GM21515 (cell line): ENCODE measurements around the gene TAF7.
A peak's percentile ranks its signal among the peaks of the same experiment; 100 is the strongest.
"Not testable (repeated sequence)": the region's sequence is repeated elsewhere in the genome, so short reads cannot be mapped to it uniquely, and the experiment has no call there.

Experiments
- ATAC-seq: cut with Tn5 transposase; IDR thresholded peaks from one replicate; pipeline ENCODE4 v1.9.1; 2021; ENCODE audit not compliant: unreplicated experiment

The TAF7 gene

GRCh38 chr5:141320225-141321169 lies at the start of gene TAF7:
TAF7 (minus strand) TSS chr5:141320784; CDS start chr5:141320044, 740 bp downstream.
- ATAC-seq: peak; percentile 95

DNA sequence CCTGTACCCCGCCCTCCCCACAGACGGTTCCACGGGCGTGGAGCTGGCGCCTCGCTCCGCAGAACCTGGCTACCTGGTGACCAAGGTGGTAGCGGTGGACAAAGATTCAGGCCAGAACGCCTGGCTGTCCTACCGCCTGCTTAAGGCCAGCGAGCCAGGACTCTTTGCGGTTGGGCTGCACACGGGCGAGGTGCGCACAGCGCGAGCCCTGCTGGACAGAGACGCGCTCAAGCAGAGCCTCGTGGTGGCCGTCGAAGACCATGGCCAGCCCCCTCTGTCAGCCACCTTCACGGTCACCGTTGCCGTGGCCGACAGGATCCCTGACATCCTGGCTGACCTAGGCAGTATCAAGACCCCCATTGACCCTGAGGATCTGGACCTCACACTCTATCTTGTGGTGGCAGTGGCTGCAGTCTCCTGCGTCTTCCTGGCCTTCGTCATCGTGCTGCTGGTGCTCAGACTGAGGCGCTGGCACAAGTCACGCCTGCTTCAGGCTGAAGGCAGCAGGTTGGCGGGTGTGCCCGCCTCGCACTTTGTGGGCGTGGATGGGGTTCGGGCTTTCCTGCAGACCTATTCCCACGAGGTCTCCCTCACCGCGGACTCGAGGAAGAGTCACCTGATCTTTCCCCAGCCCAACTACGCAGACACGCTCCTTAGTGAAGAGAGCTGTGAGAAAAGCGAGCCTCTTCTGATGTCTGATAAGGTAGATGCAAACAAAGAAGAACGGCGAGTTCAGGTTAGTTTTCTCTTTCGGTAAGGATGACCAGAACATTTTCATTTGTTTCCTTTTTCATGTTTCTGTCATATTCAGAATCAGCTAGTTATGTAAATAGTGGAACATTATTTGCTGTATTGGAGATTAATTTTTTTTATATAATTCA lies 45.7 kb upstream of the TAF7 start:
- no peak for ATAC-seq

GRCh38 chr5:141363952-141364660 lies 43.5 kb upstream of the TAF7 start, which contains the start of gene PCDHGA5:
PCDHGA5 (plus strand) TSS chr5:141364162; CDS start chr5:141364331, 169 bp downstream.
- no peak for ATAC-seq

- ATAC-seq: no peak
Observed at GRCh38 chr5:141362719-141363118, 42.1 kb upstream of the TAF7 start.

DNA sequence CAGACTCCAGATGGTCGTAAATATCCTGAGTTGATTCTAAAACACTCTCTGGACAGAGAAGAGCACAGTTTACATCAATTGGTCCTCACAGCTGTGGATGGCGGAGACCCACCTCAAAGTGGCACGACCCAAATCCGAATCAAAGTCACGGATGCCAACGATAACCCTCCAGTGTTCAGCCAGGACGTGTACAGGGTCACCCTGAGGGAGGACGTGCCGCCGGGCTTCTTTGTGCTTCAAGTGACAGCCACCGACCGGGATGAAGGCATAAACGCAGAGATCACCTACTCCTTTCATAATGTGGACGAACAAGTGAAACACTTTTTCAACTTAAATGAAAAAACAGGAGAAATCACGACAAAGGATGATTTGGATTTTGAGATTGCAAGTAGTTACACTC lies 40.1 kb upstream of the TAF7 start:
- ATAC-seq: no peak

DNA sequence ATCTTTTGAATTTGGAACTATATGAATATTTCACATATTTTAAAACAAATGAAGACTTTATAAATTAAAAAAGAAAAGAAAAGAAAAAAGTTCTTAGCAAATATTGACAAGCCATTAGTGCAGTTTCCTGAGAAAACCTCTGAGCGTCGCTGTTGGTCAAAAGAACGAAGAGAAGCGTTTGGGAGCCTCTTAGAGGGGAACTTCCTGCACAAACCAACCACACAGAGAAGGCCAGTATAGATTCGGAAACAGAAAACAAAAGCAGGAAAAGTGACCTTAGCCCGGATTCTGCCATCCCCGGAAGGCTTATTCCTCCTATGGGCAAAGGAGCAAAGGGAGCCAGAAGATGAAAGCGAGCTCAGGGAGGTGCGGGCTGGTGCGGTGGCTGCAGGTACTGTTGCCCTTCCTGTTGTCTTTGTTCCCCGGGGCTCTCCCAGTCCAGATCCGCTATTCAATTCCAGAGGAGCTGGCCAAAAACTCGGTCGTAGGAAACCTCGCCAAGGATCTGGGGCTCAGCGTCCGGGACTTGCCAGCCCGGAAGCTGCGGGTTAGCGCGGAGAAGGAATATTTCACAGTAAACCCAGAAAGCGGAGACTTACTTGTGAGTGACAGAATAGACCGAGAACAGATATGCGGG lies 39.3 kb upstream of the TAF7 start, which contains the start of gene PCDHGB2:
Gene PCDHGB2 (plus strand): TSS at position 205 of the 637 bp plus-strand sequence. CDS start 142 bp downstream, at position 347.
- peak; percentile 63 for ATAC-seq

DNA sequence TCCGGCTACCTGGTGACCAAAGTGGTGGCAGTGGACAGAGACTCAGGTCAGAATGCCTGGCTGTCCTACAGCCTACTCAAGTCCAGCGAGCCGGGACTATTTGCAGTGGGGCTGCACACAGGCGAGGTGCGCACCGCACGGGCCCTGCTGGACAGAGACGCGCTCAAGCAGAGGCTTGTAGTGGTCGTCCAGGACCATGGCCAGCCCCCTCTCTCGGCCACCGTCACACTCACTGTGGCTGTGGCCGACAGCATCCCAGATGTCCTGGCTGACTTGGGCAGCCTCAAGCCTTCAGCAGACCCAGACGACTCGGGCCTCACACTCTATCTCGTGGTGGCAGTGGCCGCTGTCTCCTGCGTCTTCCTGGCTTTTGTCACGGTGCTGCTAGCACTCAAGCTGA lies 36.4 kb upstream of the TAF7 start:
- ATAC-seq: no peak

GRCh38 chr5:141356133-141356532 lies 35.5 kb upstream of the TAF7 start:
- ATAC-seq: no peak

GRCh38 chr5:141355641-141356040 lies 35.1 kb upstream of the TAF7 start:
- ATAC-seq: no peak

DNA sequence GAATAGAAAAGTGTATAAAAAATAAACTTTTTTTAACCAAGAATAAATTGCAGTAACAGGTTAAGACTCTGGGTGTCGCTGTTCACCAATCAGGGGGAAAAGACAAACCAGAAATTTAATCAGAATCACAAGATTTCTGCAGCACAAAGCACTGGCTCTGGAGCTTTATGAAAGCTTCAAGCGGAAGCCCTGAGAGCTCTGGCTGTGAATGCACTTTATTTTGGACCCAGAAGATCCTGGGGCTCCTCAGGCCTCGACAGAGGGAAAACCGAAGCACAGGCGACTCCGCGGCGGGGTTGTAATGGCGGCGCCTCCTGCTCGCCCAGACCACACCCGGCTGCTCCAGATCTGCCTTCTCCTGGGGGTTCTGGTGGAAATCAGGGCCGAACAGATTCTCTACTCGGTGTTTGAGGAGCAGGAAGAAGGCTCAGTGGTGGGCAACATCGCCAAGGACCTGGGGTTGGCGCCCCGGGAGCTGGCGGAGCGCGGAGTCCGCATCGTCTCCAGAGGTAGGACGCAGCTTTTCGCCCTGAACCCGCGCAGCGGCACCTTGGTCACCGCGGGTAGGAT lies 34.4 kb upstream of the TAF7 start, which contains the start of gene PCDHGA4:
Gene PCDHGA4 (plus strand): TSS at position 122 of the 570 bp plus-strand sequence. CDS start 87 bp downstream, at position 209.
- ATAC-seq: no peak

GRCh38 chr5:141351591-141351990 lies 31.0 kb upstream of the TAF7 start:
- ATAC-seq: no peak

- no peak for ATAC-seq
Observed at GRCh38 chr5:141349917-141350619, 29.5 kb upstream of the TAF7 start, which contains the start of gene PCDHGB1. PCDHGB1 (plus strand) TSS chr5:141350099; CDS start chr5:141350261, 162 bp downstream.

DNA sequence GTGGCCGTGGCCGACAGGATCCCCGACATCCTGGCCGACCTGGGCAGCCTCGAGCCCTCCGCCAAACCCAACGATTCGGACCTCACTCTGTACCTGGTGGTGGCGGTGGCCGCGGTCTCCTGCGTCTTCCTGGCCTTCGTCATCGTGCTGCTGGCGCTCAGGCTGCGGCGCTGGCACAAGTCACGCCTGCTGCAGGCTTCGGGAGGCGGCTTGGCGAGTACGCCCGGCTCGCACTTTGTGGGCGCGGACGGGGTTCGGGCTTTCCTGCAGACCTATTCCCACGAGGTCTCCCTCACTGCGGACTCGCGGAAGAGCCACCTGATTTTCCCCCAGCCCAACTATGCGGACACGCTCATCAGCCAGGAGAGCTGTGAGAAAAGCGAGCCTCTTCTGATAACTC lies 25.4 kb upstream of the TAF7 start:
- not testable (repeated sequence) for ATAC-seq

GRCh38 chr5:141345327-141345726 lies 24.7 kb upstream of the TAF7 start:
- ATAC-seq: no peak

GRCh38 chr5:141343953-141344463 lies 23.4 kb upstream of the TAF7 start:
- ATAC-seq: no peak

DNA sequence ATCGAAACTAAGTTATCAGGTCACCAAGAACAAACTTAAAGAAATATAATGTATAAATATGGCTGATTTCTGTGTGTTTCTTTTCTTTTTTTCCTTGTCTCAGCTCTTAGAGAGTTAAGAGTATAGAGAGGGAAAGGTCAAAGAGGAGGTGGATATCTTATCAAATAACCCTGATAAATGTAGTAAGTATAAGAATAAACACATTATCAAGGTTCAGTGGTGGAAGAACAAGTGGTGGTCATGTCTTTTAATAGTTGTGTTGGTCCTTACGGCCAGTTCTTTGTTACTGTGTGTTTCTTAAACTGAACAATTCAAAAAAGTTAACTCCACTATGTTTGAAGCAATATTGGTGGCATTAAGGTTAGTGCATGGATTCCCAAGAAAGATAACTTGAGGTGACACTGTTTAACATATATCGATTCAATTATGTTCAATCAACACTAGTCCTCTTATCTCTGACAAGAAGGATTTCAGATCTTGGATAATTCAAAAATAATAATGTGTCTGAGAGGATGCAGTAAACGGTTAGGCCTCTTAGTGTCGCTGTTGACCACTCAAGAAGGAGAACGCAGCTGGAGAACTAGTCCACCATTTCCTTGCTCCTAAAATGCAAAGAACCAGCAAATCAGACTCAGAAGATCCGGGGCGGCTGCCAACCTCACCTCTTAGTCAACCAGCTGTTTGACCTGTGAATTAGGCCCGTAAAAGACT lies 22.8 kb upstream of the TAF7 start, which contains the start of gene PCDHGA3:
Gene PCDHGA3 (plus strand): TSS at position 588 of the 711 bp plus-strand sequence. CDS start 205 bp downstream, outside the sequence.
- ATAC-seq: no peak

DNA sequence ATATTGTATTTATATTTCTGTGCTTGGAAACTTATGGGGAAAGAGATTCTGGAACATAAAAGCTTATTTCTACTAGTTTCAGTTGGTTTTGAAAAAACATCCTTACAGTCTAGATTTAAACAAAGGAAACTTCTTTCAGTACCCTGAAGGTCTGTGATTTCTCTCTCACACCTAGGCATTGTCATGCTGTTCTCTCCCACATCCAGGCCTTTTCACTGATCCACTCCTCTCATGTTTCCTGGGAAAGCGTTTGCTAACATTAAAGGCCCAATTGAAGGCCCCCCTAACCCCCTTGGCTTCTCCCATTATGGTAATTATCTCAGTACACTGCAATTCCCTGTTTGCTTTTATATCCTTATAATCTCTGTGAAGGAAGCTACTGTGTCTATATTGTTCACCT lies 22.2 kb upstream of the TAF7 start:
- ATAC-seq: no peak

GRCh38 chr5:141340781-141341354 lies 20.3 kb upstream of the TAF7 start:
- not testable (repeated sequence) for ATAC-seq
